DMS114 treated with DMSO at 0.1 percent for 48 hours (cell line): ENCODE measurements around the gene PGBD1.

Experiments used
- DNase-seq: peaks from one replicate; lab custom pipeline; 2025; ENCODE audit not compliant: unreplicated experiment; lab: John Stamatoyannopoulos, UW

PGBD1 gene, protein sequence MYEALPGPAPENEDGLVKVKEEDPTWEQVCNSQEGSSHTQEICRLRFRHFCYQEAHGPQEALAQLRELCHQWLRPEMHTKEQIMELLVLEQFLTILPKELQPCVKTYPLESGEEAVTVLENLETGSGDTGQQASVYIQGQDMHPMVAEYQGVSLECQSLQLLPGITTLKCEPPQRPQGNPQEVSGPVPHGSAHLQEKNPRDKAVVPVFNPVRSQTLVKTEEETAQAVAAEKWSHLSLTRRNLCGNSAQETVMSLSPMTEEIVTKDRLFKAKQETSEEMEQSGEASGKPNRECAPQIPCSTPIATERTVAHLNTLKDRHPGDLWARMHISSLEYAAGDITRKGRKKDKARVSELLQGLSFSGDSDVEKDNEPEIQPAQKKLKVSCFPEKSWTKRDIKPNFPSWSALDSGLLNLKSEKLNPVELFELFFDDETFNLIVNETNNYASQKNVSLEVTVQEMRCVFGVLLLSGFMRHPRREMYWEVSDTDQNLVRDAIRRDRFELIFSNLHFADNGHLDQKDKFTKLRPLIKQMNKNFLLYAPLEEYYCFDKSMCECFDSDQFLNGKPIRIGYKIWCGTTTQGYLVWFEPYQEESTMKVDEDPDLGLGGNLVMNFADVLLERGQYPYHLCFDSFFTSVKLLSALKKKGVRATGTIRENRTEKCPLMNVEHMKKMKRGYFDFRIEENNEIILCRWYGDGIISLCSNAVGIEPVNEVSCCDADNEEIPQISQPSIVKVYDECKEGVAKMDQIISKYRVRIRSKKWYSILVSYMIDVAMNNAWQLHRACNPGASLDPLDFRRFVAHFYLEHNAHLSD

GRCh38 chr6:28281288-28282064, at the start of gene PGBD1:
PGBD1 (plus strand) TSS chr6:28281572; CDS start chr6:28283814, 2,242 bp downstream.
- peak; percentile 61 for DNase-seq

- no peak for DNase-seq
Observed at GRCh38 chr6:28232785-28233184, 48.6 kb upstream of the PGBD1 start.

DNA sequence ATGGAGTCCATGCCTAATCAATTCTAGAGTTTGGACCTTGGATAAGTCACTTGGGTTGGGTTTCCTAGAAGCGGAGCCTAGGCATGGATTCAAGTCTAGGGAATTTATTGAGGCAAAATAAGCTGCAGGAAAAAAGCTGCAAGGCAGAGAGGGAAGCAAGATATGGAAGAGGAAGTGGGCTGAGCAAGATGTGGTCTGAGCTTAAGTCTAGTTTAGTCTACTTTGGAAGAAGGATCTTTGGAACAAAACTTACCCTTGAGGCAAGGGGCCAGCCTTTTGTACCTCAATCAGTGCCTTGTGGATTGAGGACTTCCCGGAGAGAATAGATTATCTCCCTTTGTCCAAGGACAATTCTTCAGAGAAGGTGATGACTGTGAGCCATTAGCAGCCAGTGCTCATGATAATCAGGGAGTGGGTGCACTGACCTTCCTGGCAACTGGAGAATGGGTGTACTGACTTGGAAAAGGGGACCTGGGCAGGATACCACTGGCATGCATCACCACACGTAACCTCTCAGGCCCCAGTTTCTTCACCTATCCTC, 45.4 kb upstream of the PGBD1 start:
- DNase-seq, result no peak

DNA sequence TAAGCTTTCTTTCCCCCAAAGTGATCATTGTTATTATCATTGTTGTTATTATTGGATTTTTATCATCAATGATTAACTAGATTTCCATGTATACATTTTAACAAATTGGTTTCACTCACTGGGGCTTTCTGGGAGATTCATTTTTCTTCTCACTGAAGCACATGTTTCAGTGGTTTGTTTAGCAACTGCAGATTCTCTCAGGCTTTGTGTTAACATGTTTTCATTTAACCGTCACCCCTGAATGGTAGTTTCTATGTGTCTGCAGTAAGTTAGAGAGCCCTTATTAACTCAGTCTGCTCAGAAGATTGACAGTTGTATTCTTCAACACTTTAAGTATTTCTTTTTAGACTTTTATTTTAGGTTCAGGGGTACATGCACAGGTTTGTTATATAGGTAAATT, 41.7 kb upstream of the PGBD1 start:
- DNase-seq, result no peak

DNA sequence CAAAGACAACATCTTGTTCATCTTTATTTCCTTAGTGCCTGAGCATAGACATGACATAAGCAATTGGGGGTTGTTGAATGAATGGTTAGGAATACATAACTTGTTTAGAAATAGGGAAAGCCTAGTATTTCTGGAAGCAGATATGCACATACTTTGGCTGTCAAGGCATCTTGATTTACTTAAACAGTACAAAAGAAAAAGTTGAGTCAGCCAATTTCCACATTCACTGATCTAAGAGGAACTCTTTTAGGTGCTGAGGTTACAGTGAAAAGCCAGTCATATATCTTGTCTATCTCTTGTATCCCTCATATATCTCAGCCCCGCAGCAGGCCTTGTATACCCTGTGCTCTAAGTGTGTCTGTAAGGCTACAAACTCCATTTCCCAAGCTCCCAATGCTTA, 40.9 kb upstream of the PGBD1 start:
- DNase-seq, result no peak

GRCh38 chr6:28243946-28244345, 37.4 kb upstream of the PGBD1 start:
- no peak for DNase-seq

GRCh38 chr6:28245206-28245941, 36.0 kb upstream of the PGBD1 start:
- DNase-seq, result no peak

- no peak for DNase-seq
Observed at GRCh38 chr6:28248916-28249315, 32.5 kb upstream of the PGBD1 start.

DNA sequence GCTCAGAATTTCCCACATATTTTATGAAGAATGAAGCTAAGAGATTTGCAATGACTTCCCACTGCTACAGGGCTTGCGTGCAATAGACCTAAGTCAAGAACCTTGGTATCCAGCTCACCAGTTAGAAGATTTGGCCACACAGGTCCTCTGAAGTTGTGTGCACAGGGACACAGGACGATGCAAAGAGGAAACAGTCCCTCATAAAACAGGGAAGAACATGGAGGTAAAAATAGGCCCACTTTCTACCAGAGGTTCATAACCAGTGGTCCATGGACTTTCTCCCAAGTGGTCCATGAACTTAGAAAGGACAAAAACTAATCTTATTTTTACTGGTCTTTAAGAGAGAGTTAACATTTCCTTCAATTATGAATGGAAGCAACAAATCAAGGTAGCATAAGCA, 30.6 kb upstream of the PGBD1 start:
- DNase-seq, result no peak

- DNase-seq, result no peak
Observed at GRCh38 chr6:28251661-28252008, 29.7 kb upstream of the PGBD1 start.

GRCh38 chr6:28252009-28252975, 29.1 kb upstream of the PGBD1 start, which contains the start of gene ZKSCAN4:
ZKSCAN4 (minus strand) TSS chr6:28252269; CDS start chr6:28251980, 289 bp downstream.
- DNase-seq, result peak; percentile 91

DNA sequence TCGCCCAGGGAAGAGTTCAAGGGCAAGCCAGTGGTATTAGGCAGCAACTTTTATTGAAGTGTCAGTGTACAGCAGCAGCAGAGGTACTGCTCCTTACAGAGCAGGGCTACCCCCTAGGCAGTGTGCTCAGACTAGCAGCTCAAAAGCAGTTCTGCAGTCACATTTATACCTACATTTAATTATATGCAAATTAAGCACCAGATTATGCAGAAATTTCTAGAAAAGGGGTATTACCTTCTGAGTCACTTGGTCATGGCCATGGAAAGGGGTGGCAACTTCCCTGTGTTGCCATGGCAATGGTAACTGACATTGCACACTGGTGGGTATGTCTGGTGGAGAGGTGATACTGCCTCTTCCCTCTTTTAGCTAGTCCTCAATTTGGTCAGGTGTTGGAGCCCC, 27.3 kb upstream of the PGBD1 start:
- no peak for DNase-seq

- DNase-seq, result no peak
Observed at GRCh38 chr6:28257042-28257441, 24.3 kb upstream of the PGBD1 start.

- no peak for DNase-seq
Observed at GRCh38 chr6:28258877-28259777, 22.2 kb upstream of the PGBD1 start, which contains the start of gene NKAPL. NKAPL (plus strand) TSS chr6:28259297; CDS start chr6:28259372, 75 bp downstream.

- DNase-seq, result no peak
Observed at GRCh38 chr6:28263922-28264321, 17.4 kb upstream of the PGBD1 start.

DNA sequence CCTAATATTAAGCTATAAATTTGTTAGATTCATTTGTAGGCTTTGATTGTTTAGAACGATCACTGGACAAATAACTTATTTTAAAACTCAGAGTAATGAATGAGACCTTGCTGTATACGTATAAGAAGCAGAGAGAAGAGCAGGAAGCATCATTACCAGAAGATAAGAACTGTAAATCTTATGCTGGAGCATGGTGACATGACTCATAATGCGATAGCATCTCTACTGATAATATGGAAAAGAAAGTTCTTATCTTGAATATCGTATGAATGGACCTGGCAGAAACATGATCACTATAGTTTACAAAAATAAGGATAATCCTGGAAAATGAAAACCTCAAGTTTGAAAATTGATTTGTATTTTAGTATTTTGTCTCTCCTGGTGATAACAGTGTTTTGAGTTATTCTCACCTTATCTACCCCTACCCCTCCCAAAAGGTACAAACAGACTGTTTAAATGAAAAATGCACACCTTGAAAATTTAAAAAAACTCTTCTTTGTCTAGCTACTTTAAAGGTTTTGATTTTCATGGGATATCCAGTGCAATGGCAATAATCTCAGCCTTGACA, 16.5 kb upstream of the PGBD1 start:
- no peak for DNase-seq

DNA sequence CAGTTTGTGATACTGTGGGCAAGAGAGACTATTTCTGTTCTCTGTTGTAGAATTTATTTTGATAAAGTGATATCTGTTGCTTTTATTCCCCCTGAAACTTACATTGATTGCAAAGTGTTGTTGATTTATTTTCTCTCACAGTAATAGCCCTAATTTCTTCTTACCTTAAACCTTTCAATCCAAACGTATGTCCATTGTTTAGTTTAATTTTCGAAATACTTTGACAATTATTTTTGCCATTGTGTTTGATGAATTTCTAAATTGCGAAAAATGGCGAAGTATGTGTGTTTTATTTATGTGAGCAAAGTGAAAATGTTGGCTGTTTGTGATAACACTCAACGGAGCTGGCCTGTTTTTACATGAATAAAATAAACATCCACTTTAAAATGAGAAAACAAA, 14.8 kb upstream of the PGBD1 start:
- no peak for DNase-seq
